HG02759 (cell line): ENCODE results near the gene NAV2.

Experiments
- ATAC-seq: cut with Tn5 transposase; IDR thresholded peaks from one replicate; pipeline ENCODE4 v1.9.1; 2021; ENCODE audit warnings: mild to moderate bottlenecking, moderate library complexity; ENCODE audit not compliant: unreplicated experiment

Gene NAV2

DNA sequence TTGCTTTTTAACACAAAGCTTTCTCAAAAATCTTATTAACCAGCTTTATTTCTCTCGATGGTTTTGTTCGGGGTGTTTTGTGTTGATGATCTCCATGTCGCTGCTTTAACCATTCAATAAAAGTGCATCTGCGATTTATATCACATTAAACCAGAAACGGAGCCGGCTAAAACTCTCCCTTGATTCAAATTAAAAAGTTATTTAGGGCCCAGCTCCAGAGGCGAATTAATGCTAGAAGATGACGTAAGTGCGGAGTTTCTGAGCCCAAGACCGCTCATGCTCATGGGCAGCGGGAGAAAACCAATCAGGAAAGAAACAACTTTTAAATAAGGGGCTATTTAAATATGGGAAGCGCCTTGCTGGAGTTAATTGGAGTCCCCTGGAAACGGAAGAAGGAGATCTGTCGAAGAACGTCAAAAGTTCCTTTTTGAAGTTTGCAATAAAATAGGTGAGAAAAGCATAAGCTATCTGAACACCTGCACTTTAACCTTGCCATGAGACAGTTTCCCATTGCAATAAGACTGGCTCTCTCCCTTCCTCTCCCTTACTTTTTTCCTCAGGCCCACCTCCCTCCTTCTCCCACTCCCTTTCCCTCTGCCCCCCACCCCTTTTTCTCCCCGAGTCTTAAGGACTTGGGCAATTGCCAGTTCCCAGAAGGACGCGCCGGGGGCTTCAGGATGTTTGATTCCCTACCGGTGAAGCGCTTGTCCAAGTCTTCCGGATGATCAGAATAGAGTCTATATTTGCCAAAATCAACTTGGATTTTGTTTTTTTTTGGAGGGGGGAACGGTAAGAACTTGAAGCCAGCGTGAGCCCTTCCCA lies 449.5 kb downstream of the NAV2 start:
- ATAC-seq = no peak

DNA sequence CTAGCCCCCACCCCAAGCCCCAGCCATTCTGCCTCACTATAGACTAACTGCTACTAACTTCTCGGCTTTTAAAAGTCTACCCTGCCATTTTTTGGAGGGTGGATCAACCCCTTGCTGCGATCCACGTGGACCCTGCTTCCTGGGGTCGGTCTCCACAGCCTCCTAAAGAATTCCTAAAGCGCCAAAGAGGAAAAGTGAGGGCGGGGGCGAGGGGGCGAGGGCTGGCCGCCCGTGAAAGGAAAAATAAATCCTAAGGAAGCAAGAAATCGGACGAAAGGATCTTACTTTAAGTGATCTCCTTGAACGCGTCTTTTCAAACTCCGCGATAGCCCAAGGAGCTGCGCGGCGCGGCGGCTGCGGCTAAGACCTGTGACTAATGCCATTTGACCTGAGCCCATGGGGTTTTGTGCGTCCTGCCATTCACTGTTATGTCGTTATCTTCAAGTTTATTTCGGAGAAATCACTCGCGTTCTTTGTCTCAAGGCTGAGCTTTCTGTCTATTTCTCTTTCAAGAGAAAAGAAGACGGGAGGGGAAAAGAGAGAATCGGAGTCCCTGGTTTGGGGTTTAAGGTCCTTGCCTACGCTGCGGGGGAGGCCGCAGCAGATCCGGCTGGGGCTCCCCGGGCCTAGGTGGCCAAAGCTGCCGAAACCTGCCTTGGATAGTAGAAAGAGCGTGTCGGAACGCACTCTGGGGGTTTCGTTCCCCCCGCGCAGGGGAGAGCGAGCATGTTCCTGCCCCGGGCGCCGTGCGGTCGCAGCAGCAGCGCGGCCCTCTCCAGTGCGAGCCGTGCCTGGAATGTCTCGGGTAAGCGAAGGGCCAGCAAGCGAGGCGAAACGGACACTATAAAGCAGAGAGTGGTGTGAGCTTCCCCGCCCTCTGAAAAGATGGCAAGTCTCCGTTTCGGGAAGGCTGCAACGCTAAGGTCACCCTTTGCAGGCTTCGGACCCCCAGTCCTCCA lies 450.5 kb downstream of the NAV2 start:
- ATAC-seq = no peak

GRCh38 chr11:20163783-20164481 lies 451.3 kb downstream of the NAV2 start:
- ATAC-seq = no peak
